Measurements from ENCODE around the gene LBHD1.

Gene LBHD1

GRCh38 chr11:62688491-62688890 is 16.4 kb upstream of the LBHD1 start:
- DNase-seq (ENCODE audit: extremely low spot score): no peak
- TF ChIP-seq ELF4 (IDR thresholded peaks at IDR 0.05): no peak
- CTCF ChIA-PET: interaction anchor here (0.6 to 2.1 kb wide), 2 partner anchors 7 to 186 kb away, joined by 3 to 13 read pairs; no protein-coding TSS in a partner anchor
- POLR2A ChIA-PET: interaction anchor here (1.5 to 5.0 kb wide), 6 partner anchors 9 to 96 kb away, joined by 4 to 16 read pairs (median 6); partner anchors contain the start of genes C11orf98, CSKMT, LBHD1 and TAF6L

GRCh38 chr11:62687508-62688396 is 15.7 kb upstream of the LBHD1 start:
- POLR2A ChIA-PET: interaction anchor here (1.0 to 5.0 kb wide), 3 partner anchors 16 to 77 kb away, joined by 3 to 16 read pairs (median 5); partner anchors contain the start of genes LBHD1 and UQCC3

GRCh38 chr11:62682518-62682917 is 10.5 kb upstream of the LBHD1 start:
- TF ChIP-seq FOXM1 (IDR thresholded peaks at IDR 0.05; ENCODE audit: borderline replicate concordance) (no peak), ZNF384 (IDR thresholded peaks at IDR 0.05) (no peak), LEF1 (IDR thresholded peaks at IDR 0.05; ENCODE audit: borderline replicate concordance) (no peak), FOXA1 (IDR thresholded peaks at IDR 0.05) (no peak), PKNOX1 (IDR thresholded peaks at IDR 0.05) (no peak), TARDBP (IDR thresholded peaks at IDR 0.05) (no peak), ELF4 (IDR thresholded peaks at IDR 0.05) (no peak), ARNT (IDR thresholded peaks at IDR 0.05) (no peak), FOXK2 (IDR thresholded peaks at IDR 0.05) (no peak), HDGF (IDR thresholded peaks at IDR 0.05; ENCODE audit: borderline replicate concordance) (no peak), SUZ12 (IDR thresholded peaks at IDR 0.05) (no peak), SP1 (IDR thresholded peaks at IDR 0.05) (no peak), NFRKB (IDR thresholded peaks at IDR 0.05) (no peak), L3MBTL2 (conservative IDR thresholded peaks at IDR 0.05) (no peak)
- POLR2A ChIA-PET: interaction anchor here (0.7 to 3.5 kb wide), 2 partner anchors 9 to 12 kb away, joined by 3 to 61 read pairs; partner anchors contain the start of genes LBHD1 and UQCC3
- DNase-seq (ENCODE audit: extremely low spot score): no peak
- CTCF ChIA-PET: no interaction called here

More at GRCh38 chr11:62687508-62688396, 15.7 kb upstream of the LBHD1 start:
- CTCF ChIA-PET: no interaction called here
- TF ChIP-seq SUZ12 (IDR thresholded peaks at IDR 0.05) (no peak), BHLHE40 (IDR thresholded peaks at IDR 0.05; ENCODE audit: borderline replicate concordance) (no peak), LEF1 (IDR thresholded peaks at IDR 0.05; ENCODE audit: borderline replicate concordance) (no peak)
- no peak for DNase-seq (ENCODE audit: extremely low spot score)

DNA sequence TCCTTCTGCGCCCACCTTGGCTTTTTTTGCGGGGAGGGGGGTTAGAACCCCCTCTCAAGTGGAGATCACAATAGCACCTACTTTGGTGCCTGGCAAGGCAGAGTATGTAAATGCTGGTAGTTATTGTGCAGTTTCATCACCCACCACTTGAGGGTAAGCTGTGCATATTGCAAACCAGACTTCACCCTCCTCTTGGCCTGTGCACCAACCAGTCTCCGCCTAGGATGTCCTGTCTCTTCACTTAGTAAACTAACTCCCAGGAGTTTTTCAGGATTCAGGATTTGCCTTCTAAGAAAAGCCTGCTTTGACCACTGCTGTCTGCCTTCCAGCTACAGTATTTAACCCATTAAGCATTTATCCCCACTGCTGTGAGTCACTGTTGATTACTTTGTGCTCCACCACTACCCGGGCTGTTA is 8.8 kb upstream of the LBHD1 start:
- no peak for TF ChIP-seq FOXK2 (IDR thresholded peaks at IDR 0.05)
- no peak for TF ChIP-seq ARNT (IDR thresholded peaks at IDR 0.05)
- TF ChIP-seq FOXA1 (IDR thresholded peaks at IDR 0.05): no peak
- TF ChIP-seq TARDBP (IDR thresholded peaks at IDR 0.05): no peak
- TF ChIP-seq ELF4 (IDR thresholded peaks at IDR 0.05): no peak
- TF ChIP-seq FOXM1 (IDR thresholded peaks at IDR 0.05; ENCODE audit: borderline replicate concordance): no peak
- no peak for TF ChIP-seq NFRKB (IDR thresholded peaks at IDR 0.05)
- no peak for TF ChIP-seq PKNOX1 (IDR thresholded peaks at IDR 0.05)
- no peak for TF ChIP-seq ZNF384 (IDR thresholded peaks at IDR 0.05)
- no peak for TF ChIP-seq L3MBTL2 (conservative IDR thresholded peaks at IDR 0.05)
- no peak for TF ChIP-seq SUZ12 (IDR thresholded peaks at IDR 0.05)
- no peak for TF ChIP-seq LEF1 (IDR thresholded peaks at IDR 0.05; ENCODE audit: borderline replicate concordance)
- TF ChIP-seq CTBP1 (IDR thresholded peaks at IDR 0.05; ENCODE audit: borderline replicate concordance): no peak
- no peak for TF ChIP-seq HDGF (IDR thresholded peaks at IDR 0.05; ENCODE audit: borderline replicate concordance)
- TF ChIP-seq BHLHE40 (IDR thresholded peaks at IDR 0.05; ENCODE audit: borderline replicate concordance): no peak
- ChIA-PET CTCF (interaction anchor here (0.6 to 1.8 kb wide), 13 partner anchors 9 to 182 kb away, joined by 3 to 13 read pairs (median 4); partner anchors contain the start of genes LBHD1, LRRN4CL, STX5 and TAF6L), POLR2A (interaction anchor here (0.6 to 3.5 kb wide), 21 partner anchors 9 to 200 kb away, joined by 3 to 61 read pairs (median 6); partner anchors contain the start of genes C11orf98, CSKMT, GANAB and HNRNPUL2)
- DNase-seq (ENCODE audit: extremely low spot score): peak; percentile 72

- CTCF ChIA-PET: no interaction called here
- no peak for TF ChIP-seq HDGF (IDR thresholded peaks at IDR 0.05; ENCODE audit: borderline replicate concordance)
- peak; percentile 85 for TF ChIP-seq ELF4 (IDR thresholded peaks at IDR 0.05)
- TF ChIP-seq ZNF384 (IDR thresholded peaks at IDR 0.05): peak; percentile 67
- peak; percentile 86 for TF ChIP-seq L3MBTL2 (conservative IDR thresholded peaks at IDR 0.05)
- DNase-seq (ENCODE audit: extremely low spot score): peak; percentile 84
- POLR2A ChIA-PET: interaction anchor here (0.7 to 6.0 kb wide), 11 partner anchors 9 to 218 kb away, joined by 3 to 61 read pairs (median 6); partner anchors contain the start of genes C11orf98, CSKMT, EEF1G and HNRNPUL2
Observed at GRCh38 chr11:62678770-62679696, 7.0 kb upstream of the LBHD1 start, which contains the start of gene UBXN1. TSS of gene UBXN1 (minus strand) at chr11:62679073. CDS start at chr11:62678923, 150 bp downstream.

DNA sequence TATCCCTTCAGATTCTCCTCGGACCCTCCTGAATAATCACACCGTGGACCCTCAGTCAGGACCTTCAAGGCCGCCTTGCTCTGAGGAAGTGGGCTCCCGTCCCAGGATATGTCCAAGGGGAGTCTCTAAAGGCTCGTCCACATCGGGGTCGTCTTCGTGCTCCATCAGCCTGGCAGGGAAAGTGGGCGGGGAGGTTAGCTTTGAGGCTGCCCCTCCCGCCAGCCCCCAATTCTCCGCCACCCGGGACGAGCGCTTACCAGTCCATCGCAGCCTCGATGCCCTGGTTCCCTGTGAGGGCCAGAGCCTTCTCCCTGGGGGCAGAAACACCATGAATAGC is 6.3 kb upstream of the LBHD1 start:
- no peak for TF ChIP-seq PKNOX1 (IDR thresholded peaks at IDR 0.05)
- TF ChIP-seq SP1 (IDR thresholded peaks at IDR 0.05): no peak
- ChIA-PET POLR2A (interaction anchor here (1.2 to 6.0 kb wide), 4 partner anchors 11 to 203 kb away, joined by 4 to 34 read pairs (median 4); partner anchors contain the start of genes C11orf98, CSKMT, LRRN4CL and SLC3A2), CTCF (no interaction called here)
- DNase-seq (ENCODE audit: extremely low spot score): no peak

Data from HEK293T (cell line).